MM.1S (cell line): Measurements from ENCODE around the gene PPIG.

ENCODE experiments used
- DNase-seq: peaks from one replicate; pipeline ENCODE4 v3.0.0-alpha.2; 2015
- H2AFZ ChIP-seq: fragments of 300-600 bp; sonication (generic); 2 replicates; pipeline ENCODE4 v1.6.0; 2016; ENCODE audit warnings: antibody characterized with exemption, low read length
- H3F3A ChIP-seq: fragments of 300-600 bp; sonication (generic); 2 replicates; pipeline ENCODE4 v1.6.1; 2016; ENCODE audit warnings: mild to moderate bottlenecking, antibody characterized with exemption, low read length, moderate library complexity, mixed read lengths; ENCODE audit not compliant: insufficient read depth
- H3K27ac ChIP-seq: fragments of 300-600 bp; sonication (generic); 2 replicates; pipeline ENCODE4 v1.5.1; 2016; ENCODE audit warnings: mild to moderate bottlenecking, low read length
- H3K27me3 ChIP-seq: fragments of 300-600 bp; sonication (generic); replicated peaks from 2 replicates; pipeline ENCODE4 v1.6.0; 2016; ENCODE audit warnings: low read length; ENCODE audit not compliant: insufficient read depth
- H3K36me3 ChIP-seq: fragments of 300-600 bp; sonication (generic); replicated peaks from 2 replicates; pipeline ENCODE4 v1.6.1; 2016; ENCODE audit warnings: mild to moderate bottlenecking, low read length, mixed read lengths; ENCODE audit not compliant: insufficient read depth
- H3K4me1 ChIP-seq: fragments of 300-600 bp; sonication (generic); 2 replicates; pipeline ENCODE4 v1.6.1; 2016; ENCODE audit warnings: low read length, mixed read lengths
- H3K4me2 ChIP-seq: fragments of 300-600 bp; sonication (generic); 2 replicates; pipeline ENCODE4 v1.6.0; 2016; ENCODE audit warnings: low read depth, low read length
- H3K4me3 ChIP-seq: fragments of 300-600 bp; sonication (generic); 2 replicates; pipeline ENCODE4 v1.5.1; 2016; ENCODE audit warnings: low read length, mixed read lengths
- H3K79me2 ChIP-seq: fragments of 300-600 bp; sonication (generic); 2 replicates; pipeline ENCODE4 v1.6.1; 2016; ENCODE audit warnings: mixed run types, low read length, mixed read lengths
- H3K9ac ChIP-seq: fragments of 300-600 bp; sonication (generic); 2 replicates; pipeline ENCODE4 v1.6.1; 2016; ENCODE audit warnings: low read length, mixed read lengths
- H3K9me2 ChIP-seq: fragments of 300-600 bp; sonication (generic); replicated peaks from 2 replicates; pipeline ENCODE4 v1.6.1; 2016; ENCODE audit warnings: mild to moderate bottlenecking, low read length, mixed read lengths; ENCODE audit not compliant: insufficient read depth
- H3K9me3 ChIP-seq: fragments of 300-600 bp; sonication (generic); replicated peaks from 2 replicates; pipeline ENCODE4 v1.6.1; 2016; ENCODE audit warnings: mild to moderate bottlenecking, low read length, mixed read lengths; ENCODE audit not compliant: insufficient read depth
- H4K20me1 ChIP-seq: fragments of 300-600 bp; sonication (generic); 2 replicates; pipeline ENCODE4 v1.6.1; 2016; ENCODE audit warnings: mild to moderate bottlenecking, low read length, moderate library complexity, mixed read lengths; ENCODE audit not compliant: insufficient read depth
- CTCF ChIP-seq: fragments of 300-600 bp; sonication (generic); IDR thresholded peaks from 2 replicates; pipeline ENCODE4 v1.5.1; 2016; ENCODE audit warnings: antibody characterized with exemption, low read length, mixed read lengths
- EZH2 ChIP-seq: fragments of 300-600 bp; sonication (generic); optimal IDR thresholded peaks from 2 replicates; pipeline ENCODE3; 2017; ENCODE audit warnings: low read depth, mild to moderate bottlenecking, antibody characterized with exemption, low read length, mixed read lengths
- EZH2phosphoT487 ChIP-seq: fragments of 300-600 bp; sonication (generic); IDR thresholded peaks from 2 replicates; pipeline ENCODE4 v1.6.1; 2018; ENCODE audit warnings: antibody characterized with exemption, low read length

The PPIG gene

GRCh38 chr2:169637620-169638019 is 53.5 kb downstream of the PPIG start:
- DNase-seq = no peak
- no peak overlapping the region for H3K4me3 ChIP-seq
- H2AFZ ChIP-seq = no peak overlapping the region
- H3F3A ChIP-seq = no peaks in the 10 kb centered on the region
- no peaks in the 10 kb centered on the region for H3K9me2 ChIP-seq
- no peaks in the 10 kb centered on the region for H4K20me1 ChIP-seq
- TF ChIP-seq CTCF = no peak
- TF ChIP-seq EZH2phosphoT487 = no peak
- TF ChIP-seq EZH2 = no peak
- H3K4me2 ChIP-seq = no peak overlapping the region
- H3K4me1 ChIP-seq = no peaks in the 10 kb centered on the region
- no peaks in the 10 kb centered on the region for H3K9me3 ChIP-seq
- H3K27me3 ChIP-seq = no peaks in the 10 kb centered on the region
- peaks cover 4% of the 10 kb centered on the region; the same call in 1 of the 2 replicates for H3K36me3 ChIP-seq
- H3K79me2 ChIP-seq = no peaks in the 10 kb centered on the region
- H3K27ac ChIP-seq = no peak overlapping the region
- no peak overlapping the region for H3K9ac ChIP-seq

- no peak overlapping the region for H3K27ac ChIP-seq
- H3K79me2 ChIP-seq = no peaks in the 10 kb centered on the region
- no peak overlapping the region for H3K9ac ChIP-seq
- H4K20me1 ChIP-seq = no peaks in the 10 kb centered on the region
- H3K4me3 ChIP-seq = no peak overlapping the region
- H2AFZ ChIP-seq = no peak overlapping the region
- TF ChIP-seq EZH2phosphoT487 = no peak
- TF ChIP-seq EZH2 = no peak
- TF ChIP-seq CTCF = no peak
- H3K9me3 ChIP-seq = no peaks in the 10 kb centered on the region
- H3K4me1 ChIP-seq = no peaks in the 10 kb centered on the region
- peaks cover 4% of the 10 kb centered on the region; the same call in 1 of the 2 replicates for H3K36me3 ChIP-seq
- no peaks in the 10 kb centered on the region for H3F3A ChIP-seq
- DNase-seq = no peak
- no peaks in the 10 kb centered on the region for H3K27me3 ChIP-seq
- H3K4me2 ChIP-seq = no peak overlapping the region
- H3K9me2 ChIP-seq = no peaks in the 10 kb centered on the region
These were observed 56.0 kb downstream of the PPIG start for GRCh38 chr2:169640104-169640503.

GRCh38 chr2:169641464-169641863 is 57.3 kb downstream of the PPIG start:
- no peaks in the 10 kb centered on the region for H3K79me2 ChIP-seq
- TF ChIP-seq EZH2 = no peak
- no peak for TF ChIP-seq EZH2phosphoT487
- no peak for TF ChIP-seq CTCF
- no peaks in the 10 kb centered on the region for H3K27me3 ChIP-seq
- DNase-seq = no peak
- H3K4me3 ChIP-seq = no peak overlapping the region
- H3K9ac ChIP-seq = no peak overlapping the region
- H3F3A ChIP-seq = no peaks in the 10 kb centered on the region
- H4K20me1 ChIP-seq = no peaks in the 10 kb centered on the region
- H3K9me3 ChIP-seq = no peaks in the 10 kb centered on the region
- H3K4me2 ChIP-seq = no peak overlapping the region
- no peak overlapping the region for H3K27ac ChIP-seq
- H3K36me3 ChIP-seq = peaks cover 1% of the 10 kb centered on the region; the same call in 1 of the 2 replicates
- H2AFZ ChIP-seq = no peak overlapping the region
- H3K4me1 ChIP-seq = no peaks in the 10 kb centered on the region
- no peaks in the 10 kb centered on the region for H3K9me2 ChIP-seq
